NCI-H1417 (cell line): ENCODE measurements around the gene THY1.
"Not testable (repeated sequence)": the region's sequence is repeated elsewhere in the genome, so short reads cannot be mapped to it uniquely, and the experiment has no call there.

ENCODE experiments used
- DNase-seq, 3 experiments: peaks; one replicate each; lab custom pipeline; 2025; lab: John Stamatoyannopoulos, UW

THY1 gene

GRCh38 chr11:119422809-119423508 is at the start of gene THY1:
Gene THY1 (minus strand): TSS chr11:119423172. CDS start chr11:119420905, 2,267 bp downstream.
- DNase-seq: no peak

- DNase-seq: no peak
Measured at GRCh38 chr11:119472186-119472855, 49.3 kb upstream of the THY1 start.

GRCh38 chr11:119471329-119471728 is 48.4 kb upstream of the THY1 start:
- DNase-seq: no peak

- DNase-seq: no peak
Measured at GRCh38 chr11:119470317-119471291, 47.6 kb upstream of the THY1 start.

- DNase-seq: no peak
Measured at GRCh38 chr11:119469506-119469905, 46.5 kb upstream of the THY1 start.

GRCh38 chr11:119468511-119468910 is 45.5 kb upstream of the THY1 start:
- no peak for DNase-seq

GRCh38 chr11:119461229-119461963 is 38.4 kb upstream of the THY1 start:
- peak in 1 of 3 experiments; percentile 22 for DNase-seq

GRCh38 chr11:119460582-119460981 is 37.6 kb upstream of the THY1 start:
- no peak for DNase-seq

- no peak for DNase-seq
Measured at GRCh38 chr11:119460097-119460496, 37.1 kb upstream of the THY1 start.

GRCh38 chr11:119459293-119459976 is 36.5 kb upstream of the THY1 start:
- DNase-seq: no peak

GRCh38 chr11:119455708-119456107 is 32.7 kb upstream of the THY1 start:
- not testable (repeated sequence) for DNase-seq

- not testable (repeated sequence) for DNase-seq
Measured at GRCh38 chr11:119455241-119455640, 32.3 kb upstream of the THY1 start.

- no peak for DNase-seq
Measured at GRCh38 chr11:119453881-119454280, 30.9 kb upstream of the THY1 start.

- no peak for DNase-seq
Measured at GRCh38 chr11:119450590-119451326, 27.8 kb upstream of the THY1 start.

GRCh38 chr11:119449498-119449897 is 26.5 kb upstream of the THY1 start:
- DNase-seq: peak in 1 of 3 experiments; percentile 18

GRCh38 chr11:119448380-119448779 is 25.4 kb upstream of the THY1 start:
- no peak for DNase-seq

GRCh38 chr11:119447664-119448242 is 24.8 kb upstream of the THY1 start:
- no peak for DNase-seq

- DNase-seq: no peak
Measured at GRCh38 chr11:119446871-119447663, 24.1 kb upstream of the THY1 start.

GRCh38 chr11:119446434-119446833 is 23.5 kb upstream of the THY1 start:
- DNase-seq: no peak
